GM20000 (cell line): ENCODE measurements around the gene UGT1A10.

Experiments used
- DNase-seq: peaks from one replicate; pipeline ENCODE4 v3.0.0; 2012; ENCODE audit warnings: low spot score
- TF ChIP-seq, protein P1 (sequence below): IDR thresholded peaks from 2 replicates; pipeline ENCODE4 v1.5.1; 2012; ENCODE audit warnings: mild to moderate bottlenecking, control low read depth; ENCODE audit errors: extremely low read depth, missing control alignments

UGT1A10 gene

DNA sequence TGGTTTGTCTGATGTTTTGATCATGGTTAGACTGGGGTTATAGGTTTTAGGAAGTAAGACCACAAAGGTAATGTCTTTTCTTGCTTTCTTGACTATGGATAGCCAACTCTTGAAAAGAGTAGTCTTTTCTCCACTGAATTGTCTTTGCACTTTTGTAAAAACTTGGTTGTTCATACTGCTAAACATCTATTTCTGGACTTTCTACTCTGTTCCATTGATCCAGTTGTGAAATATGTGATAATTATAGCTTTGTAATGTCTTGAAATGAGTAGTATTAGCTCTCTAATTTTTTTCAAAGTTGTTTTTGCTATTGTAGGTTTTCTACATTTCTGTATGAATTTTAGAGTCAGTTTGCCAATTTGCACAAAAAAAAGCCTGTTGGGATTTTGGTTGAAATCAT lies 22.4 kb downstream of the UGT1A10 start:
- no peak for DNase-seq
- TF ChIP-seq, protein P1, sequence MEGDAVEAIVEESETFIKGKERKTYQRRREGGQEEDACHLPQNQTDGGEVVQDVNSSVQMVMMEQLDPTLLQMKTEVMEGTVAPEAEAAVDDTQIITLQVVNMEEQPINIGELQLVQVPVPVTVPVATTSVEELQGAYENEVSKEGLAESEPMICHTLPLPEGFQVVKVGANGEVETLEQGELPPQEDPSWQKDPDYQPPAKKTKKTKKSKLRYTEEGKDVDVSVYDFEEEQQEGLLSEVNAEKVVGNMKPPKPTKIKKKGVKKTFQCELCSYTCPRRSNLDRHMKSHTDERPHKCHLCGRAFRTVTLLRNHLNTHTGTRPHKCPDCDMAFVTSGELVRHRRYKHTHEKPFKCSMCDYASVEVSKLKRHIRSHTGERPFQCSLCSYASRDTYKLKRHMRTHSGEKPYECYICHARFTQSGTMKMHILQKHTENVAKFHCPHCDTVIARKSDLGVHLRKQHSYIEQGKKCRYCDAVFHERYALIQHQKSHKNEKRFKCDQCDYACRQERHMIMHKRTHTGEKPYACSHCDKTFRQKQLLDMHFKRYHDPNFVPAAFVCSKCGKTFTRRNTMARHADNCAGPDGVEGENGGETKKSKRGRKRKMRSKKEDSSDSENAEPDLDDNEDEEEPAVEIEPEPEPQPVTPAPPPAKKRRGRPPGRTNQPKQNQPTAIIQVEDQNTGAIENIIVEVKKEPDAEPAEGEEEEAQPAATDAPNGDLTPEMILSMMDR: no peak

GRCh38 chr2:233663911-233664310 lies 27.7 kb downstream of the UGT1A10 start:
- DNase-seq: no peak
- TF ChIP-seq, protein P1: no peak

DNA sequence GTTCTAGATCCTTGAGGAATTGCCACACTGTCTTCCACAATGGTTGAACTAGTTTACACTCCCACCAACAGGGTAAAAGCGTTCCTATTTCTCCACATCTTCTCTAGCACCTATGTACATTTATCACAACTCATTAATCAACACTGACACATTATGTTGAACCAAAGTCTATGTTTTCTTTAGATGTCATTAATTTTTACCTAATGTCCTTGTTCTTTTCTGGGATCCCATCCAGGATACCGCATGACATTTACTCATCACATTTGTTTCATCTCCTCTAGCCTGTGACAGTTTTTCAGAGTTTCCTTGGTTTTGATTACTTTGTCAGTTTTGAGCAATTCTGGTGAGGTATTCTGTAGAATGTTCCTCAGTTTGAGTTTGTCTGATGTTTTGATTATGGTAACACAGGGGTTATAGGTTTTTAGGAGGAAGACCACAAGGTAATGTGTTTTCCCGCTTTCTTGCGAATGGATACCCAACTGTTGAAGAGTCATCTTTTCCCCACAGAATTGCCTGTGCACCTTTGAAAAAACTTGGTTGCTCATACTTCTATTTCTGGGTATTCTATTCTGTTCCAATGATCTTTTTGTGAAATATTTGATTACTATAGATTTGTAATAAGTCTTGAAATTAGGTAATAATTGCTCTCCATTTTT lies 32.5 kb downstream of the UGT1A10 start:
- TF ChIP-seq, protein P1: no peak
- no peak for DNase-seq

- TF ChIP-seq, protein P1: no peak
- DNase-seq: no peak
Measured at GRCh38 chr2:233671290-233672161, 35.3 kb downstream of the UGT1A10 start, which contains the start of gene UGT1A9. Gene UGT1A9 (plus strand): TSS chr2:233671898. CDS start chr2:233671935, 37 bp downstream.

- TF ChIP-seq, protein P1: no peak
- no peak for DNase-seq
Measured at GRCh38 chr2:233672886-233673285, 36.6 kb downstream of the UGT1A10 start.

DNA sequence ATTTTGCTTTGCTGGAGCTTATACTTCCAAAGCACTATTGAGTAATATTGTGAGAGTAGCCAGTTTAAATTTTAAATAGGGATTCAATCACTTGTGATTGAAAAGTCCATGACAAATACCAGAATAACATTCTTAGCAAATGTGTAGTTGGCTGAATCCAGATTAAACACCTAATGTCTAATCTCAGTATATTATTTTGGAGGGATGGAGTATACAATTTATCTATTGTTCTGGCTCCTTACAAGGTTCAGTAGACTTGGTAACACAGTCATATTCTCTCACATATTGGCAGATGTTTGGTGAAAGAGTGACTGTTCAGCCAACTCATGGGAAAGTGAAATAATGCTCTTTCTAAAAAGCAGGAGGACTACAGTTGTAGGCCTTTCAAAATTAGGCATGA lies 37.6 kb downstream of the UGT1A10 start:
- no peak for DNase-seq
- TF ChIP-seq, protein P1: no peak

DNA sequence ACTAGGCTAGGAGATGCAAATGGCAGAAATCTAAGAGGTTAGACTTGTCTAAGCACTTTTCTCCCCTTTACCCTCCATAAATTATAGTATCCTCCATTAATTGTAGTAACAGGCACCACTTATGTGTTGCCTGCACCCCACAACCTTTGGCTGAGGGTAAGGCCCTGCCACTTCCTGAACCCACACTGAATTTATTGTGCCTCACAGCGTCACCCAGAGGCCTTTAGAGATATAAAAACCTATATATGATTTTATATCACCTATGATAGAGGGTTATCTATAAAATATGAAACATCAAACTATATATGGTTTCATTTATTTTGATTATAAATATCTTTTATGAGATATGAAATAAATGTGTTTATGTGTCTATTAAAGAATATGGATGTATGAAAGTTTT lies 38.1 kb downstream of the UGT1A10 start:
- DNase-seq: no peak
- TF ChIP-seq, protein P1: no peak
